Peyer's patch (tissue), 4 donors: ENCODE measurements around the gene RAB24. TPM values are rescaled to one million over a fixed set of nuclear protein-coding genes. Genes with fewer than 3 reads are reported as not detected.

Source experiments
- DNase-seq, 3 donors: peaks; one replicate each; pipeline ENCODE4 v3.0.0-alpha.2; 2017 to 2019
- H3K27ac ChIP-seq, 4 donors: fragments of 200-600 bp; sonication (generic); one replicate each; pipeline ENCODE4 v1.5.1; 2016 to 2019
- H3K27me3 ChIP-seq, 2 donors: fragments of 200-600 bp; sonication (generic); one replicate each; pipeline ENCODE4 v1.5.1; 2019
- H3K36me3 ChIP-seq, 3 donors: fragments of 200-600 bp; sonication (generic); one replicate each; pipeline ENCODE4 v1.5.1; 2016 to 2019
- H3K4me1 ChIP-seq, 4 donors: fragments of 200-600 bp; sonication (generic); one replicate each; pipeline ENCODE4 v1.5.1; 2016 to 2019
- H3K4me3 ChIP-seq, 4 donors: fragments of 200-600 bp; sonication (generic); 1 replicate in 3 of 4; 2 replicates in 1 of 4; pipeline ENCODE4 v1.5.1; 2016 to 2019; ENCODE audit warnings: mild to moderate bottlenecking in 1 of 4
- H3K9me3 ChIP-seq, 4 donors: fragments of 200-600 bp; sonication (generic); one replicate each; pipeline ENCODE4 v1.5.1; 2016 to 2019; ENCODE audit warnings: mild to moderate bottlenecking in 1 of 4
- POLR2A ChIP-seq, 2 donors: fragments of 450-650 bp; IDR thresholded peaks; one replicate each; pipeline ENCODE4 v1.5.1; 2017; ENCODE audit warnings: antibody characterized with exemption in 2 of 2, mild to moderate bottlenecking in 2 of 2, moderate library complexity in 2 of 2
- total RNA-seq, 4 donors: library from RNA; depleted of rRNA; stranded (reverse); fragments of >200 nt; gene quantifications; one replicate each; pipeline ENCODE4 v1.1.0, GENCODE V29; 2016
- TF ChIP-seq, protein P1 (sequence below), 6 experiments: fragments of 450-650 bp in 4 of 6; fragments of 200-600 bp in 2 of 6; sonication (generic) in 1 of 6; IDR thresholded peaks; one replicate each; pipeline ENCODE4 v1.5.1; 2017 to 2019; ENCODE audit warnings: antibody characterized with exemption in 6 of 6, mild to moderate bottlenecking in 3 of 6, moderate library complexity in 1 of 6

Gene RAB24
- total RNA-seq, 4 donors from 2014 or later: 37.0 to 58.6 (median 46.3) TPM

DNA sequence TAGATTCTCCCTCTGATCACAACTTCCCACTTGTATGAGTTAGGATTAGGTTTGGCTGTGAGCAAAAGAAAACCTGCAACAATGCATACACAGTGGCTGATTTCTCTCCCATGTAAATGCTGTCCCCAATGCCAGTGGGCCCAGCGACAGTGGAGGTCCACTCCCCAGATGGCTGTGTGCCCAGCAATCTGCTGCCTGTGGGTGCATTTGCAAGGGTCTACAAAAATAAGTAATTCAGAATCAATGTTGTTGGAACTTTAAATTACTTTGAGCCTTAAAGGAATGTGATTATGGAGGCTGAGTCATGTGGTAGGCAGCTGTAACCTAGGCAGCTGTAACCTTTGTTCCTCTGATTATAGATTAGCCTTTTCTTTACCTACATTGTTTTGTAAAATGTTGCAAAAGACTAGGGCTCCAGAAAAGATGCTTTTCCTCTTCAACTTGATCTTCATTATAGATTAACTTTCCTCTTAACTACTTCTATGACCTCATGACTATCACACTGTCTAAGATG lies 22.4 kb upstream of the RAB24 start:
- peaks cover 0 to 20% (median 0%) of the 10 kb centered on the region in 3 donors for H3K36me3 ChIP-seq
- DNase-seq: peak in 1 of 3 donors; percentile 46
- H3K27ac ChIP-seq: peak overlapping the region in 1 of 4 donors; percentile 45
- no peak for TF ChIP-seq POLR2A (IDR thresholded peaks at IDR 0.05)
- TF ChIP-seq, protein P1, sequence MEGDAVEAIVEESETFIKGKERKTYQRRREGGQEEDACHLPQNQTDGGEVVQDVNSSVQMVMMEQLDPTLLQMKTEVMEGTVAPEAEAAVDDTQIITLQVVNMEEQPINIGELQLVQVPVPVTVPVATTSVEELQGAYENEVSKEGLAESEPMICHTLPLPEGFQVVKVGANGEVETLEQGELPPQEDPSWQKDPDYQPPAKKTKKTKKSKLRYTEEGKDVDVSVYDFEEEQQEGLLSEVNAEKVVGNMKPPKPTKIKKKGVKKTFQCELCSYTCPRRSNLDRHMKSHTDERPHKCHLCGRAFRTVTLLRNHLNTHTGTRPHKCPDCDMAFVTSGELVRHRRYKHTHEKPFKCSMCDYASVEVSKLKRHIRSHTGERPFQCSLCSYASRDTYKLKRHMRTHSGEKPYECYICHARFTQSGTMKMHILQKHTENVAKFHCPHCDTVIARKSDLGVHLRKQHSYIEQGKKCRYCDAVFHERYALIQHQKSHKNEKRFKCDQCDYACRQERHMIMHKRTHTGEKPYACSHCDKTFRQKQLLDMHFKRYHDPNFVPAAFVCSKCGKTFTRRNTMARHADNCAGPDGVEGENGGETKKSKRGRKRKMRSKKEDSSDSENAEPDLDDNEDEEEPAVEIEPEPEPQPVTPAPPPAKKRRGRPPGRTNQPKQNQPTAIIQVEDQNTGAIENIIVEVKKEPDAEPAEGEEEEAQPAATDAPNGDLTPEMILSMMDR (IDR thresholded peaks at IDR 0.05): no peak
- no peaks in the 10 kb centered on the region for H3K9me3 ChIP-seq
- peaks cover 0 to 7% (median 0%) of the 10 kb centered on the region in 4 donors for H3K4me1 ChIP-seq
- H3K27me3 ChIP-seq: no peaks in the 10 kb centered on the region
- no peak overlapping the region for H3K4me3 ChIP-seq

DNA sequence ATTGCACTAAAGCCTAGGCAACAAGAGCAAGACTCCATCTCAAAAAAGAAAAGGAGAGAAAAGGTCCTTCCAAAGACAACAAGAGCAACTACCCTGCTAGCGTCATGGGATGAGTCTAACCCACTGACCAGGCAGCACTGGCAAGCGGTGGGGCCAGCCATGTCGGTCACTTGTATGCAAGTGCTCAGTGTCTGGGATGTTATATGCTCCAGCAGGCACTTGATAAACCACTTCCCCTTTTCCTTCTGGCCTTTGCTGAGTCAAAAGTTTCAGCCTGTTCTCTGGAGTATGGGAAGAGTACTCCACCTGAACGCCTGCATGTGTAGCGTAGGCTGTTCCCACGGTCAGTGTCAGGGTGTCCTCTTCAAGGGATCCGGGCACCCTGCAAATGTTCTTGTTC lies 17.4 kb upstream of the RAB24 start:
- no peak for TF ChIP-seq POLR2A (IDR thresholded peaks at IDR 0.05)
- TF ChIP-seq, protein P1 (IDR thresholded peaks at IDR 0.05): no peak
- DNase-seq: peak in 1 of 3 donors; percentile 28
- Histone ChIP-seq H3K4me1 (peaks cover 0 to 7% (median 0%) of the 10 kb centered on the region in 4 donors), H3K9me3 (no peaks in the 10 kb centered on the region), H3K27me3 (no peaks in the 10 kb centered on the region), H3K4me3 (no peak overlapping the region), H3K27ac (no peak overlapping the region), H3K36me3 (peaks cover 0 to 3% (median 0%) of the 10 kb centered on the region in 3 donors)

DNA sequence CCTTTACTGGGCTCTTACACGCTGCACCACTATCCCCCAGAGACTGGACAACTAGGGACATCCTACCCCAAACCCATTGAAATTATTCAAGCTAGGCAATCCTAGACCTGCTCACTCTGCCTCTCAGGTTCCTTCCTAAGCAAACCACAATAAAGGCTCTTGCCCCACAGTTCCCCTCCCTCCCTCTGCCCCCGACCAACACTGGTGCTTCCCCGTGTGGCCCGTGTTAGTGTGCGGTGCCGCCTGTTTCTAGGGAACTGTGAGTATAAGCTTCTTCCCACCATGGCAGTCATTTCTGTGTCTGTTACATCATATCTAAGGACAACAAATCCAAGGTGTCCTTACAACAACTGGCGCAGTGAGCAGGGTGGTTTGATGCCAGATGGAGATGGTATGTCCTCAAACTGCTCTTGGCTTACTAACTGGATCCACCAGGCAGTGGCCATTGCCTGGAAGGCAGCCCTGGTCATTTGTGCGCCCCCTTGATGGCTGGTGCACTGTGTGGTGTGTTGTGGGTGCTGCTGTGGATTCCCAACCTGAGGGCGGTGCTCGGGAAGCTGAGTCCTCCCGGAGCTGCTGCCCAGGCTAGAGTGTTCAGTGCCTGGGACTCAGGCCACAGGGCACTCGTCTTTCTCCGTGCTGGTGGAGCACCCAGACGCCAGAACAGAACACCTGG lies 16.5 kb upstream of the RAB24 start:
- TF ChIP-seq POLR2A (IDR thresholded peaks at IDR 0.05): no peak
- TF ChIP-seq, protein P1 (IDR thresholded peaks at IDR 0.05): no peak
- Histone ChIP-seq H3K4me3 (no peak overlapping the region), H3K27me3 (no peaks in the 10 kb centered on the region), H3K9me3 (no peaks in the 10 kb centered on the region), H3K27ac (no peak overlapping the region), H3K36me3 (peaks cover 0 to 3% (median 0%) of the 10 kb centered on the region in 3 donors), H3K4me1 (no peaks in the 10 kb centered on the region)
- peak in 1 of 3 donors; percentile 43 for DNase-seq

DNA sequence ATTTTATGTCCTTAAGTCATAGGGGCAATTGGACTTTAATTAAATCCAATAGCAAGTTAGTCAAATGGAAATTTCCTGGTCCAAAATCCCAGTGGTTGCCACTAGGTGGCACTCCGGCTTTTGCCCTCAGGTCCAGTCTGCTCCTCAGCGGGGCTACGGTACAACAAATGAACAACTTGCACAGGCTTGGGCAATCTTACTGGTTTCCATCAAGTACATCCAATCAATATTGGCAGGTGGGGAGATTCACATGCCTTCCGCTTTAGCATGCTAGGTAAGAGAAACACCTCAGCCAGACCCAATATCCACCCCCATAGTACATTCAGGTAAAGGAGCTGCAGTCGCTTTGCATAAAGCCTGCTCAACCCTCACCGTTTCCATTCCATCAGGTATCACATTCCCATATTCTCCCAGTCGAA lies 14.4 kb upstream of the RAB24 start:
- DNase-seq: peak; percentile 70 to 94 (median 79)
- TF ChIP-seq, protein P1 (IDR thresholded peaks at IDR 0.05): peak; percentile 82 to 93 (median 88)
- no peak for TF ChIP-seq POLR2A (IDR thresholded peaks at IDR 0.05)
- no peak overlapping the region for H3K27ac ChIP-seq

DNA sequence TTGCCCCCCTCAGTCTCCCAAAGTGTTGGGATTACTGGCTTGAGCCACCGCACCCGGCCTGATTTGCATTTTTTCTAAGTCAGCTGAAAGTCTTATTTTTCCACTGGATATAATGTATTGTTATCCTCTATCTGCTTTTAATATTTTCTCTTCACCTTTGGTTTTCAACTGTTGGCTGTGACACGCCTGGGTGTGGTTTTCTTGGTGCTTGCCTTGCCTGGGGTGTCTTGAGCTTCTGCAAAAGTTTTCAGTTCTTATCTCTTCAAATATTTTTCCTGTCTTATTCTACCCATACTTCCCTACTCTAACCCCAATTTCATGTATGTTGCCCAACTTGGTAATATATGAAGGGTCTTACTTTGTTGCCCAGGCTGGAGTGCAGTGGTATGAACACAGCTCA lies 12.5 kb upstream of the RAB24 start:
- peaks cover 0 to 21% (median 16%) of the 10 kb centered on the region in 4 donors for H3K4me1 ChIP-seq
- no peak overlapping the region for H3K4me3 ChIP-seq
- TF ChIP-seq, protein P1 (IDR thresholded peaks at IDR 0.05): no peak
- no peak for TF ChIP-seq POLR2A (IDR thresholded peaks at IDR 0.05)
- no peaks in the 10 kb centered on the region for H3K27me3 ChIP-seq
- H3K36me3 ChIP-seq: peaks cover 0 to 3% (median 0%) of the 10 kb centered on the region in 3 donors
- H3K27ac ChIP-seq: no peak overlapping the region
- H3K9me3 ChIP-seq: no peaks in the 10 kb centered on the region
- DNase-seq: no peak

More for the DNA sequence above, 14.4 kb upstream of the RAB24 start:
- H3K27me3 ChIP-seq: no peaks in the 10 kb centered on the region
- peaks cover 0 to 3% (median 0%) of the 10 kb centered on the region in 3 donors for H3K36me3 ChIP-seq
- no peak overlapping the region for H3K4me3 ChIP-seq
- peaks cover 0 to 2% (median under 1%) of the 10 kb centered on the region in 4 donors for H3K4me1 ChIP-seq
- H3K9me3 ChIP-seq: no peaks in the 10 kb centered on the region
